ENCODE measurements around the gene ZNF480.

ZNF480 gene

DNA sequence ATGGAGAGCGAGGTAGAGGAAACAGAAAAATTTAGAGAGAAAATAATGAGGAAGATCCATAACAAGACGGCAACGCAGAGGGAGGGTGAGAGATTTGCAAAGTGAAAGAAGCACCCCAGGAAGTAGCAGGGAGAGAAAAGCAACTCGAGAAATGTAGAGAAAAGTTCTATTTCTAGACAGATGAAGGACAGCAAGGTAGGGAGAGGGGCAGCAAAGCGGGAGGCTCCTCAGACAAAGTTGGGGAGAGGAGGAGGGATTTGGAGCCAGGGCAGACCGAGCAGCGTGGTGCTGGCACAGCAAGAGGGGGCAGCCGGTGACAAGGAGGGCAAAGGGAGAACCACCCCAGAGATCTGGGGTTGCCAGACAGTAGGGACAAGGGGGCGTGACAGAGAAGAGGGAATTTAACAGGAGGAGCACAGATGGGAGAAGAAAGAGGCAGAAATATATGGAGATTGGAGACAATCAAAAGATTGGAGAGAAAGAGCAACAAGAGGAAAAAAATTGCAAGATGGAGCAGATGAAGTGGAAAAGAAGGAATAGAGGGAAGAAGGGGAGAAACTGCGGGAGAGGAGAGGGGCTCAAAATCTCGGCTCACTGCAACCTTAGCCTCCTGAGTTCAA, 26.6 kb upstream of the ZNF480 start:
- H3K27me3 ChIP-seq (ENCODE audit: insufficient read depth, low read depth, severe bottlenecking): no peaks in the 10 kb centered on the region
- peaks cover 2% of the 10 kb centered on the region for H3K9me3 ChIP-seq (ENCODE audit: severe bottlenecking)
- DNase-seq: no peak
- TF ChIP-seq, protein P1, sequence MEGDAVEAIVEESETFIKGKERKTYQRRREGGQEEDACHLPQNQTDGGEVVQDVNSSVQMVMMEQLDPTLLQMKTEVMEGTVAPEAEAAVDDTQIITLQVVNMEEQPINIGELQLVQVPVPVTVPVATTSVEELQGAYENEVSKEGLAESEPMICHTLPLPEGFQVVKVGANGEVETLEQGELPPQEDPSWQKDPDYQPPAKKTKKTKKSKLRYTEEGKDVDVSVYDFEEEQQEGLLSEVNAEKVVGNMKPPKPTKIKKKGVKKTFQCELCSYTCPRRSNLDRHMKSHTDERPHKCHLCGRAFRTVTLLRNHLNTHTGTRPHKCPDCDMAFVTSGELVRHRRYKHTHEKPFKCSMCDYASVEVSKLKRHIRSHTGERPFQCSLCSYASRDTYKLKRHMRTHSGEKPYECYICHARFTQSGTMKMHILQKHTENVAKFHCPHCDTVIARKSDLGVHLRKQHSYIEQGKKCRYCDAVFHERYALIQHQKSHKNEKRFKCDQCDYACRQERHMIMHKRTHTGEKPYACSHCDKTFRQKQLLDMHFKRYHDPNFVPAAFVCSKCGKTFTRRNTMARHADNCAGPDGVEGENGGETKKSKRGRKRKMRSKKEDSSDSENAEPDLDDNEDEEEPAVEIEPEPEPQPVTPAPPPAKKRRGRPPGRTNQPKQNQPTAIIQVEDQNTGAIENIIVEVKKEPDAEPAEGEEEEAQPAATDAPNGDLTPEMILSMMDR (IDR thresholded peaks at IDR 0.05; ENCODE audit: low read depth, low read length): no peak
- peak overlapping the region; percentile 91 for H3K4me3 ChIP-seq (ENCODE audit: low read depth, low read length)
- H3K36me3 ChIP-seq: peaks cover 34% of the 10 kb centered on the region
- peak overlapping the region; percentile 97 for H3K27ac ChIP-seq

DNA sequence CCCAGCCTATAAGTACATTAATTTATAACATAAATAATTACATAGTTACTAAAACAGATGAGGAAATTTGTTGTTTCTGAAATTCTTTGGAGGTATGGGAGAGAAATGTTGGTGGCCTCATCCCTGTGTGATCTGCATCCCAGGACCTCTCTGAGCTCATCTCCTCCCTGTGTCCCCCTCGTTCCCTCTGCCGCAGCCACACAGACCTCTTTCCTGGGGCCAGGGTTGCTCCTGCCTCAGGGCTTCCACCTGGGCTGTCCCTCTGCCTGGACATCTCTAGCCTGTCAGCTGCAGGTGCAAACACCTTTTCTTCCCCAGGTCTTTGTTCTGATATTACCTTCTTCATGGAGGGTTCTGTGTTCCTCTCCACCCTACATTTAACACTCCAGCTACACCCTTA, 23.7 kb upstream of the ZNF480 start:
- peaks cover 38% of the 10 kb centered on the region for H3K36me3 ChIP-seq
- TF ChIP-seq, protein P1 (IDR thresholded peaks at IDR 0.05; ENCODE audit: low read depth, low read length): no peak

DNA sequence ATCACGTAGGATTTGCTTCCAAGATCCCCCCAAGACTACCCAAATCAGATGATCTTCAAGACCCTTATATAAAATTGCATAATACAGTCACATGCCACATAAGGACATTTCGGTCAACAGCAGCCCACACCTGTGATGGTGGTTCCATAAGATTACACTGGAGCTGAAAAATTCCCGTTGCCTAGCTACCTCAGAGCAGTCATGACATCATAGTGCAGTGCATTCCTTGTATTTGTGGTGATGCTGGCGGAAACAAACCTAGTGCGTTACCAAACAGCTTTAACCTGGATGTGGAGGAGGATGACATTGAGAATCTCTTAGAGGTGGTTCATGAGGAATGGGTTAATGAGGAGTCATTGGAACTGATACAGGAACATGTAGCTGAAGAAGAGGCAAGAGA, 22.8 kb upstream of the ZNF480 start:
- TF ChIP-seq, protein P1 (IDR thresholded peaks at IDR 0.05; ENCODE audit: low read depth, low read length): no peak
- H3K27me3 ChIP-seq (ENCODE audit: insufficient read depth, low read depth, severe bottlenecking): no peaks in the 10 kb centered on the region
- H3K36me3 ChIP-seq: peaks cover 42% of the 10 kb centered on the region
- no peak overlapping the region for H3K27ac ChIP-seq
- H3K4me3 ChIP-seq (ENCODE audit: low read depth, low read length): no peak overlapping the region
- no peak for DNase-seq
- no peaks in the 10 kb centered on the region for H3K9me3 ChIP-seq (ENCODE audit: severe bottlenecking)

More for the DNA sequence above, 23.7 kb upstream of the ZNF480 start:
- DNase-seq: no peak
- Histone ChIP-seq H3K27ac (no peak overlapping the region), H3K9me3 (ENCODE audit: severe bottlenecking) (no peaks in the 10 kb centered on the region), H3K4me3 (ENCODE audit: low read depth, low read length) (no peak overlapping the region), H3K27me3 (ENCODE audit: insufficient read depth, low read depth, severe bottlenecking) (no peaks in the 10 kb centered on the region)

DNA sequence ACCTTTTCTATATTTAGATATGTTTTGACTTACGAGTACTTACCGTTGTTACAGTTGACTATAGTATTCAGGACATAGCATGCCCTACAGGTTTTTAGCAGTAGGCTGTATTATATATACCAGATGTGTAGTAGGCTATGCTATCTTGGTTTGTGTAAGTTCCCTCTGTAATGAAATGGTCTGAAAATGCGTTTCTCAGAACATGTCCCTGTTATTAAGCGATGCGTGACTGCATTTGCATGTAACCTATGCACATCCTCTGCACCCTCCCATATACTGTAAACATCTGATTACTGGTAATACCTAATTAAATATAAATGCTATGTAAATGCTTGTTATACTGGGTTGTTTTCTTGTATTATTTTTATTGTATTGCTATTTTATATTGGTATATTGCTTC, 21.0 kb upstream of the ZNF480 start:
- Histone ChIP-seq H3K4me3 (ENCODE audit: low read depth, low read length) (no peak overlapping the region), H3K9me3 (ENCODE audit: severe bottlenecking) (no peaks in the 10 kb centered on the region), H3K27ac (no peak overlapping the region), H3K27me3 (ENCODE audit: insufficient read depth, low read depth, severe bottlenecking) (no peaks in the 10 kb centered on the region), H3K36me3 (peaks cover 46% of the 10 kb centered on the region)
- TF ChIP-seq, protein P1 (IDR thresholded peaks at IDR 0.05; ENCODE audit: low read depth, low read length): no peak
- no peak for DNase-seq

DNA sequence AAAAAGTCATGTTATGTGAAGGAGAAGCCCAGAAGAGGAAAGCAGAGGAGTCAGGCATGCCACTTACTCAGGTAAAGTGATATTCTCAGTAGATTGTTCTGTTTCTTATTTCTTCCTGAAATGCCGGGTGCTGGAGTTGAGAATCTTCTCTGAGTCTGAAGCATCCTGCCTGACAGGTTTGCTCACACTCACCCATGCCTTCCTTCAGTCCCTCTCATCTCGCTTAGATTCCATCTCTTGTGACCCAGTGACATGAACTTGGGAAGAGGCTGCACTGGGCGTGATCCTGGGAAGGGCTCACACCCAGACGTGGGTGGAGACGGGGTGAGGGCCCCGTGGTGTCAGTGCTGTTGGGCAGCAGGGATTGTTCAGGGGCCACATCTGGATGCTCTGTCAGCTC, 19.5 kb upstream of the ZNF480 start:
- TF ChIP-seq, protein P1 (IDR thresholded peaks at IDR 0.05; ENCODE audit: low read depth, low read length): no peak
- no peak for DNase-seq
- no peaks in the 10 kb centered on the region for H3K27me3 ChIP-seq (ENCODE audit: insufficient read depth, low read depth, severe bottlenecking)
- H3K9me3 ChIP-seq (ENCODE audit: severe bottlenecking): no peaks in the 10 kb centered on the region
- H3K4me3 ChIP-seq (ENCODE audit: low read depth, low read length): no peak overlapping the region
- H3K36me3 ChIP-seq: peaks cover 44% of the 10 kb centered on the region
- no peak overlapping the region for H3K27ac ChIP-seq

DNA sequence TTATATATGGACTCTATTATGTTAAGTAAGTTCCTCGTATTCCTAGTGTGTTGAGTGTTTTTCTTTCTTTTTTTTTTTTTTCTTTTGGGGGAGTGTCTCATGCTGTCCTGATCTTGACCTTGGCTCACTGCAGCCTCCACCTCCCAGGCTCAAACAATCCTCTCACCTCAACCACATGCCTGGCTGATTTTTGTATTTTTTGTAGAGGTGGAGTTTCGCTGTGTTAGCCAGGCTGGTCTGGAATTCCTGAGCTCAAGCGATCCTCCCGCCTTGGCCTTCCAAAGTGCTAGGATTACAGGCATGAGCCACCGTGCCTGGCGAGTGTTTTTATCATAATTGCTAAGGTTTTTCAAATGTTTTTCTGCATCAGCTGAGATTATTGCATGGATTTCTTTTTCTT, 10.7 kb upstream of the ZNF480 start:
- no peak for DNase-seq
- H3K36me3 ChIP-seq: peaks cover 83% of the 10 kb centered on the region
- no peak overlapping the region for H3K4me3 ChIP-seq (ENCODE audit: low read depth, low read length)
- no peak overlapping the region for H3K27ac ChIP-seq
- H3K27me3 ChIP-seq (ENCODE audit: insufficient read depth, low read depth, severe bottlenecking): no peaks in the 10 kb centered on the region
- TF ChIP-seq, protein P1 (IDR thresholded peaks at IDR 0.05; ENCODE audit: low read depth, low read length): no peak
- peaks cover 5% of the 10 kb centered on the region for H3K9me3 ChIP-seq (ENCODE audit: severe bottlenecking)
